ENCODE data around the gene NEUROD2.
A peak's percentile ranks its signal among the peaks of the same experiment; 100 is the strongest.

The NEUROD2 gene

DNA sequence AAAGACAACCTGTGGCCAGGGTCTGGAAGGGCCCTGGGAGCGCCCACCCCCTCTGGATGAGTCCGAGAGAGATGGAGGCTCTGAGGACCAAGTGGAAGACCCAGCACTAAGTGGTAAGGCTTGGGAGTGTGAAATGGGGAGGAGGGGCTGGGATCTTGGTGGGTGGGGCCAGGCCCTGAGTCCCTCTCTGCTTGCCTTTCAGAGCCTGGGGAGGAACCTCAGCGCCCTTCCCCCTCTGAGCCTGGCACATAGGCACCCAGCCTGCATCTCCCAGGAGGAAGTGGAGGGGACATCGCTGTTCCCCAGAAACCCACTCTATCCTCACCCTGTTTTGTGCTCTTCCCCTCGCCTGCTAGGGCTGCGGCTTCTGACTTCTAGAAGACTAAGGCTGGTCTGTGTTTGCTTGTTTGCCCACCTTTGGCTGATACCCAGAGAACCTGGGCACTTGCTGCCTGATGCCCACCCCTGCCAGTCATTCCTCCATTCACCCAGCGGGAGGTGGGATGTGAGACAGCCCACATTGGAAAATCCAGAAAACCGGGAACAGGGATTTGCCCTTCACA lies 28.0 kb upstream of the NEUROD2 start:
- no peak for DNase-seq (ENCODE audit: low read depth, low spot score)

DNA sequence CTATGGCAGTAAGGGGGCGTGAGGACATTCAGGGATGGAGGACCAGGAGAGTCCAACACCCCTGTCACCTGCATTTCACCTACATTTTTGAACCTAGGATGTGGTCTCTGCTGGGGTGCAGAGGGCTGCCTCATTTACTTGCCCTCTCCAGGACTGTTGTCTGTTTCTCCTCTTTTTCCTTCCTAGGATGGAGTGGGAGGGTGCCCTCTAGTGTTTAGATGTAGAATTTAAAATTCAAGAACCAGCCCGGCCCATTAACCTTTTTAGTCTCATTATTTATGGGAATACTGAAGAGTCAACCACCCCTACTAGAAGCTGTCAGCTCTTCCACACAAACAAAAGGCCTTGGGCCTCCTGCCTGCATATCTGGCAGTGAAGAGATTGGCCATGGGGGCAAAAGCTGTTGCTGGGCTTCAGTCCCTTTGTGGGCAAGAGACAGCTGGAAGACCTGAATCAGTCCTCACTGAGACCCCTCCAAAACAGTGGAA lies 26.7 kb upstream of the NEUROD2 start:
- DNase-seq (ENCODE audit: low read depth, low spot score): no peak

DNA sequence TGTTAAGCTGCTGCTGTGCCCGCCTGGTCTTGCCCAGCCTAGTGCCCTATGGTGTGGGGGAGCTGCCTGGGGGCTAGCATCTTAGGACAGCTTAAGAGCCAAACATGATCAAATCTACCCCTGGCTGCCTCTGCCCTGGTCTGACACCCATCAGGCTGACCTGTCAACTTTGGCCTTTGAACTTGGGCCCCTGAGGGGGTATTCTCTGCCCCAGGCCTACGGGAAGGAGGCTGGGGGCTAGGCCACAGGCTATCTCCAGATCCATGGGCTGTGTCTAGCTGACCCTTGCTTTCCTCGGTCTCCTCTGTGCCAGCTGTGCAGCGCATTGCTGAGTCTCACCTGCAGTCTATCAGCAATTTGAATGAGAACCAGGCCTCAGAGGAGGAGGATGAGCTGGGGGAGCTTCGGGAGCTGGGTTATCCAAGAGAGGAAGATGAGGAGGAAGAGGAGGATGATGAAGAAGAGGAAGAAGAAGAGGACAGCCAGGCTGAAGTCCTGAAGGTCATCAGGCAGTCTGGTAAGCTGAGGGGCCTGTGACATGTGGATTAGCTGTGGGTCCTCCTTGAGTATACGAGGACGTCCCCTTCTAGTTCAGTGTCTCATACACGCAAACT lies 26.0 kb upstream of the NEUROD2 start:
- no peak for DNase-seq (ENCODE audit: low read depth, low spot score)

DNA sequence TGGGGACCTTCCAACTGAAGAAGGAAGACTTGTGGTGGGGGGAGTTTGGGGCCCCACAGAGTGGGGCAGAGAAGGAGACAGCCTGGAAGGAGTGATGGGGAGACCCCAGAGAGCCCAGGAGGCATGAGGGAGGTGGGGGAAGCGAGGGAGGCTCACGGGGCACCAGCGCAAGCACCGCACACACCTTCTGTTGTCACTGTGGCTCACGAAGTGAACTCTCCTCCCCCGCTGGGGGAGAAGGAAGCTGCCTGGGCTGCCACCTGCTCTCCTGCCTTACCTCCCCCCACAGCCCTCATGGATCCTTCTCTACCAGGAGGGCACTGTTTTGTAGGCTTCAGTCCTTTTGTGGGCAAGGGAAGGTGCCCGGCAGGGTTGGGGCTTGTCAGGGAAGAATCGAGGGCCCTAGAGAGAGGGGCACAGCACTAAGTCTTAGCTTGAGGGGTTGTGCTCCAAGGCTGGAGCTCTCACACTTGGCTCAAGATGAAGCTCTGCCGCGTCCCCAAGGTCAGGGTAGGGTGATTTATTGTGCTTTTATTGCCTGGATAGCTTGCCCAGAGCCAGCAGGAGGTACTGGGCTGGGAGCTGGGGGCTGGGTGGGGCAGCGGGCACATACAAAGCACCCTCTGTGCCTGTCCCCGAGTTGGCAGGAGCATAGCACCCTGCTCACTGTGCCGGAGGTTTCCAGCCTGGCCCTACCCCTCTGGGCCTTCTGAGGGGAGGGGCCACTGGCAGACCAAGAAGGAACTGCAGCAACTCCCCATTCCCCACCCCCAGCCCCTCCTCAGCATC lies 24.6 kb upstream of the NEUROD2 start:
- DNase-seq (ENCODE audit: low read depth, low spot score): no peak

DNA sequence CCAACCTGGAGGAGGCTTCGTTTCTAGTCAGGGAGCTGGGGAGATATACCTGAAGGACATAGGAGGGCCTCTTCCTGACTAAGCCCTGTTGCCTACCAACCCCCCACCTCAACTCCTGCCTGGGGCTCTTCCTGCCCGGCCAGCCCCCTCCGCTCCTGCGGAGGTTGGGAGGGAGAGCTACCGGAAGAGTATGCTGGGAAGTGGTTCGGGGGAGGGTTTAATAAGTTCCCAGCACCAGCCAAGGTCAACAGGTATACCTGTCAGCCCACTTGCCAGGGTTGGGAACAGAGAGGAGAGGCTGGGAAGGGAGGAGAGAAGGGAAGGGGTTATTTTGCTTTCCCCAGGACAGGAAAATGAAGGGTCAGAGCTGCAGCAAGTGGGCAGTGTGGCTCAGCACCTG lies 23.7 kb upstream of the NEUROD2 start:
- DNase-seq (ENCODE audit: low read depth, low spot score): no peak

DNA sequence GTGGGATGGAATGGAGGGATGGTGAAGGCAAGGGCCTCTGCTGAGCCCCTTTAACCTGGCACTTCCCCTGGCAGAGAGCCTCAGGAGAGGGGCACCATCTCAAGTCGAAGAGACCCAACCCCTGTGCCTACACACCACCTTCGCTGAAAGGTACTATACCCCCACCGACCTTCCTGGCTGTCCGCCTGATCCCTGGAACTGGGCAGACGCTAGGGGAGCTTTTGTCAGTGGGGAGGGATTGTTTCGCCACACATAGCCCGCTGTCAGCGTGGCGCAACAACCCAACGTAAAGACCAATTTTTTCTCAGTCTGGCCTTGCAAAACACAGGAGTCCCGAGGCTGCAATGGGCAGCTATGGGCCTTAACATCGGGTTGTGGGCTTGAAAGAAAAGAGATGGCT lies 22.2 kb upstream of the NEUROD2 start:
- no peak for DNase-seq (ENCODE audit: low read depth, low spot score)

DNA sequence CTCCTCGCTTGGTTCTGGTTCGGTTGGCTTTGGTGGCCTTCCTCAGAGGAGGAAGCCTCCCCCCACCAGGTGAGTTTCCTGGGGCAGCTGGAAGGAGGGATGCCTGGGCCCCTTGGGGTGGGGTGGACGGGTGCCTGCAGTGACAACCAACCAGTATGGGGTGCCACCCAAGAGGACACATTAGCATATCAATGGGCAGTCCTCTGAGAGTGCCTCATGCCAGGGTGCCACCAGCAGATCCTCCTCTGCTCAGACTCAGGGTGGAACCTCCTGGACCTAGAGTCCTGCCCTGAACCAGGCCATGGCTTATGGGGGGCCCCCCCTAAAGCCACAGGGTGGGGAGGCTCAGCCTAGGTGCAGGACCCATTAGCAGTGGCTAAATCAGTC lies 21.8 kb upstream of the NEUROD2 start:
- DNase-seq (ENCODE audit: low read depth, low spot score): no peak

DNA sequence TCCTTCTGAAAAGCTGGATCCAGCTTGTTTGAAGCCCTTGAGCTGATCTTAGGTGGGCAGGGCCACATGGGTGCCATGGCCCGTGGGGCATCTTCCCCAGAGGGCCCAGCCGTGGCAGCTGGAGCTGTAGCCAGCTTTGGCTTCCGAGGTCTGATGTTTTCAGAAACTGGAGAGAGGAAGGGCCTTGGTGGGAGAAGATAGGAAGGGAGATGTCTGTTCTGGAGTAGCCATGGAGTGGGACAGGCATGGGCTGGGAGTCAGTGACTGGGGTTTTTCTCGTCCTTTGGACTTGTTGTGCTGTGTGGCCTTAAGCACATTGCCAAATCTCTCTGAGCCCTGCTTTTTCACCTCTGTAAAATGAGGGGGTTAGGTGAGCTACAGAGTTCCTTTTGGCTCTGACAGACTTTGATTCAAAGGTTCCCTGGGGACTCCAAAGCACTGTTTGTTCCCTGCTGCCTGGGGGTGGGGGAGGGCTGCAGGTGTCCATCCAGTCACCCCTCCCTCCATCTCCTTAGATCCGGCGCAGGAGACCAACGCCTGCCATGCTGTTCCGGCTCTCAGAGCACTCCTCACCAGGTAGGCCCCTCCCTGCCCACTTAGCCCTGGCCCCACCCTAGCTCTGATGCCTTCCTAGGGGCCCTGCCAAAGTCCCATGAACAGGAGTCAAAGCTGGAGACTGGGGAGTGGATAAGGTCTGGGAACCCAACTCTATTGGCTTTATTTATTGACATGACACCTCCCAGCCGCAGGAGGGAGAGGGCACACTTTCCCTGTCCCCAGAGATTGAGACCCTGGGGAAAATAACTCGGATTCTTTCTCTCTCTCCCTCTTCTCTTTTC lies 21.2 kb upstream of the NEUROD2 start:
- no peak for DNase-seq (ENCODE audit: low read depth, low spot score)

DNA sequence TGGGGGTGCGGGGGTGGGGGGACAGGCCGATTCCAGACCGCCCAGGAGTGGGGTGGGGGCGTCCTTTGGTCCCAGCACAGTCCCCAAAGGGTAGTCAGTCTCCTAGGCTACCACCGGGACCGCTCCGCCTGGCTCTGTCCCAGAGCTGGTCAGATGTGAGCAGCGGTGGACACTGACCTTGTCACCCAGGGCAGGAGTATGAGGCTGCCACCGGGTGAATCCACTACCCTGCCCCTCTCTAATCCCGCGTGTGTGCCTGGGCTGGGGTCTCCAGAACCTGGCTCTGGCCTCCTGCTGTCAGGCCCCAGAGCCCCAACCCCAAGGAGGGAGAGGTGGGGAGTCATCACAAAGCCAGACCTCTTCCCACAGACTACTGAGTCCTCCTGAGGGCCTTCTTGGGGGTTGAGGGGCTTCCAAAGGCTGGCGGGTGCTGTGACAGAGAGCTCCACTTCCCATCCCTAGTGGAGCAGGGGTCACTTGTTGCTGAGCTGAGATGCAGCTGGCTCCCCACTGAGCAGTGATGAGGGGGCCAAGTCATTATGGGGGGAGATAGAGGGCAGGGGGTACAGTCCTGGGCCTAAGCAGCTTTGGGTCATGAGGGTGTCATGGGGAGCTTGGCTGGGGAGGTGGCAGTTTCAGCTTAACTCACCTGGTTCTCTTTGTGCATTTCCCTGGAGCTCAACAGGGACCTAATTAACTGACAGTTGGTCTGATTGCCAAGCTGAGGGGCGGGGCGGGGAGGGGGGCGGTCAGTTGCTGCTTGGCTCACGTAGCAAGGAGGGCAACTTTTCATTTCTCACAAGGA lies 20.2 kb upstream of the NEUROD2 start:
- no peak for DNase-seq (ENCODE audit: low read depth, low spot score)

DNA sequence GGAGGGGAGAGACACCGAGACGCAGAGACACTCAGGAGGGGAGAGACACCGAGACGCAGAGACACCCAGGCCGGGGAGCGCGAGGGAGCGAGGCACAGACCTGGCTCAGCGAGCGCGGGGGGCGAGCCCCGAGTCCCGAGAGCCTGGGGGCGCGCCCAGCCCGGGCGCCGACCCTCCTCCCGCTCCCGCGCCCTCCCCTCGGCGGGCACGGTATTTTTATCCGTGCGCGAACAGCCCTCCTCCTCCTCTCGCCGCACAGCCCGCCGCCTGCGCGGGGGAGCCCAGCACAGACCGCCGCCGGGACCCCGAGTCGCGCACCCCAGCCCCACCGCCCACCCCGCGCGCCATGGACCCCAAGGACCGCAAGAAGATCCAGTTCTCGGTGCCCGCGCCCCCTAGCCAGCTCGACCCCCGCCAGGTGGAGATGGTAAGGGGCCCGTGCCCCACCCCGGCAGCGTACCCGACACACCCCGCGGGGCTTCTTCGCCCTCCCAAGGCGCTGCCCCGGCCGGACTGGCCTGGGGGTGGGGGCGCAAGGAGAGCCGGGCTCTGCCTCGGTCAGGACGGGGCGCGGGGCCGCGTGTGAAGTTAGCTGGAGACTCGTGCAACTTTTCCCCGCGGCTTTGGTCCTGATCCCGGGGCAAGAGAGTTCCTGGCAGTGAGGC lies 19.5 kb upstream of the NEUROD2 start:
- DNase-seq (ENCODE audit: low read depth, low spot score): no peak

DNA sequence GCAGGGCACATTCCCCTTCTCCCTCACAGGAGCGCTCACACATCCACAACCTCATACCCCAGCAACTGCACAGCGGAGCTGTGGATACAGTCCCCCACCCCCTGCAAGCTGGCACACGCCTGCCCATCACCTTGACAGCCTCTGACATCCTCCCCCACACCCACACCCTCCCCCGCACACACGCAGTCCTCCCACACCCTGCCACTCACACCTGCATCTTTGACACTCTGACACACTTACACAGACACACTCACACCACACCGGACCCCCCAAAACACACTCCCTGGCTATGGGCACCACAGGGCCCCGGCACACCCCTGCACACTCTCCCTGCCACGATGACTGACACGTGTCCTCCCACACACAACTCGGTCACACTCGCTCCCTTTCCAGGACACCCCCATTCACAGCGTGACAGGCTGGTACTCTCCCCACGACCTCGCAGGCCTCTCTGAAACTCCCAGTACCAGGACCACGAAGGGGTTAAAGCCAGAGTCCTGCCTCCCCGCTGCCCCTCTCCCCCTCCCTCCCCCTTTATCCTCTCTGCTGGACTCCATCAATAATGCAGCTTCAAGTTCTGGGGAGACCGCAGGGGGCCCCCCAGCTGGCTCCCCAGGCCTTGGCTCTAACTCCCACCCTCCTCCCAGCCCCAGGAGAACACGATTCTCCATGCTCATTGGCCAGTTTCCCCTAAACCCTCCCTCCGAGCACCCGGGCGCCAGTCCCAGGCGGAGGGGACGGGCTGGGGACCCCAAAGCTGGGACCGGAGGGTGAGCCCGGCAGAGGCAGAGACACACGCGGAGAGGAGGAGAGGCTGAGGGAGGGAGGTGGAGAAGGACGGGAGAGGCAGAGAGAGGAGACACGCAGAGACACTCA lies 18.7 kb upstream of the NEUROD2 start, which contains the start of gene PPP1R1B:
Gene PPP1R1B (plus strand): TSS at position 782 of the 876 bp plus-strand sequence. CDS start 441 bp downstream, outside the sequence.
- no peak for DNase-seq (ENCODE audit: low read depth, low spot score)

DNA sequence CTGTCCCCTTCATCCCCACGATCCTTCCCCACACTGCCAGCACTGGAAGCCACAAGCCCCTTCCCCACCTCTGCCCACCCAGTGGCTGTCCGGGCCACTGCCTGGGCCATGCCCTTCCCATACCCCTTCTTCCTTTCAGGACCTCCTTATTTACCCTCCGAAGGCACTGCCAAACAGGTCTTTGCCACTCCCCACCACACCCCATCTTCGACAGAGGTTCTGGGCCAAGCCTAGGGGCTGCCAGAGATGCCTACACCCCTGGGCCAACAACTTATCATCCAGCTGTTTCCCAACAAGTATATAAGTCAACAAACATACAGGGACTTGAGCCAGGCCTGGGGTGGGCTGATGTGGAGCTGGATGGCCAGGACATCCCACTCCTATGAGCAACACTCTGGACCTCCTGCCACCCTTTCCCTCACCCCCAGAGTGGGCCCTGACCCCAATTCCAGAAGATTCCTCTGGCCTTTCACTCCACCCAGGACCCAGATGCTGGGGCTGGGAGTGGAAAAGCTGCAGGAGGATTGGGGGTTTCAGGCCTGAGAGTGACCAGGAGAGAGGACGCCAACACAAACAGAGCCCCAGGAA lies 17.6 kb upstream of the NEUROD2 start:
- DNase-seq (ENCODE audit: low read depth, low spot score): no peak

DNA sequence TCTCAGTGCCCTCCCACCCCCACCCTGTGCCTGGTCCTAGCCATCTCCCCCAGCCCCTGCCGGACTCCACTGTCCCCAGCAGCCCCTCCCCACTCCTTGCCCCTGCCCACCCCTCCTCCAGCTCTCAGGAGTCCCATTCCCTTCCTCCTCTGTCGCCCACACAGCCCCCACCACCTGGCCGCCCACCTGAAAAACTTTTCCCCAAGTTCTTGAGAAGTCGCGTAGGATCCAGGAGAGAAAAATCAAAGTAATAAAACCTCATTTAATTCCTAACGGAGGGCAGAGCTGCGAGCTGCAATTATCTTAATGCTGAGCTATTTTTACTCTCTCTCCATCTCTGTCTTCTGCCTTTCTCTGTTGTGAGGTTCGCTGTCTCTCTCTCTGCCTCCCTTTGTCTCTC lies 16.6 kb upstream of the NEUROD2 start:
- DNase-seq (ENCODE audit: low read depth, low spot score): no peak

DNA sequence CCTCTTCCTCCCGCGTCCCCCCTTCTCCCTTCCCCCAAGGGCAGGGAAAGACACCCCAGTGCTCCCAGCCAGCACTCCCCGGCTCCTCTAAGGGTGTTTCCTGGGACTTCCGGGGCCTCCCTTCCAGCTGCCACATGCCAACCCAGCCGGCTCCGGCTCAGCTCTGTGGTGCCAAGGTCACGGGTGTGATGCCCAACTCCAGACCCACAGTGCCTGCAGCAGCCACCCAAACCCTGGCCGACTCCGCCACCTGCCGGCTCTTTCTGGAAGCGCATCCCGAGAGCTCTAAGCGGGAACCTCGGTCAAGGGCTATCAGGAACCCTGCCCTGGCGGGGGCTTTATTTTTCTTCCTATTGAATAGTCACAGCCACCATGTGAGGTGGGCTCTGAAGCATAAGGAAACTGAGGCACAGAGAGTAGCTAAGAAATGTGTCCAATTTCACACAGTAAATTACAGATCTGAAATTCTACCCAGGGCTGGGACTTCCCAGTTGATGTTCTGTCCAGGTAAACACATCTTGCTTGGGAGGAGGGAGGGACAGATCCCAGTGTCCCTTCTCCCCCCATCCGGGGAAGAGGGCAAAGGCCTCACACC lies 15.7 kb upstream of the NEUROD2 start:
- DNase-seq (ENCODE audit: low read depth, low spot score): no peak

DNA sequence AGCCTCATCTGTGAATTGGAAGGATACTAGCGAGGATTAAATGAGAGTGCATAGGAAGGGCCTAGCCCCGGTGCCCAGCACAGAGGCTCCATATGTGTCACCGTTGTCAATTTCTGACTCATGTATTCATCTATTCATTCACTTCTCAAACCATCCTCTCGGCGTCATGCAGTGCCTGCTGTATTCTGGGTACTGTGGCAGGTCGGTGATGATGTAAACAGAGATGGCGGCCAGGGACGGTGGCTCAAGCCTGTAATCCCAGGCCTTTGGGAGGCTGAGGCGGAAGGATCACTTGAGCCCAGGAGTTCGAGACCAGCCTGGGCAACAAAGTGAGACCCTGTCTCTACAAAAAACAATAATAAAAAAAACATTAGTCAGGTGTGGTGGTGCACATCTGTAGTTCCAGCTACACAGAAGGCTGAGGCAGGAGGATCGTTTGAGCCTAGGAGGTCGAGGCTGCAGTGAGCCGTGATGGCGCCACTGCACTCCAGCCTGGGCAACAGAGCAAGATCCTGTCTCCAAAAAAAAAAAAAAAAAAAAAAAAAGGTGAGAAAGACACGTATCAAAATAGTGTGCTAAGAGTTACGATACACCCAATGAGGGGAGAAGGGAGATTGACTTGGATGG lies 14.8 kb upstream of the NEUROD2 start:
- no peak for DNase-seq (ENCODE audit: low read depth, low spot score)

DNA sequence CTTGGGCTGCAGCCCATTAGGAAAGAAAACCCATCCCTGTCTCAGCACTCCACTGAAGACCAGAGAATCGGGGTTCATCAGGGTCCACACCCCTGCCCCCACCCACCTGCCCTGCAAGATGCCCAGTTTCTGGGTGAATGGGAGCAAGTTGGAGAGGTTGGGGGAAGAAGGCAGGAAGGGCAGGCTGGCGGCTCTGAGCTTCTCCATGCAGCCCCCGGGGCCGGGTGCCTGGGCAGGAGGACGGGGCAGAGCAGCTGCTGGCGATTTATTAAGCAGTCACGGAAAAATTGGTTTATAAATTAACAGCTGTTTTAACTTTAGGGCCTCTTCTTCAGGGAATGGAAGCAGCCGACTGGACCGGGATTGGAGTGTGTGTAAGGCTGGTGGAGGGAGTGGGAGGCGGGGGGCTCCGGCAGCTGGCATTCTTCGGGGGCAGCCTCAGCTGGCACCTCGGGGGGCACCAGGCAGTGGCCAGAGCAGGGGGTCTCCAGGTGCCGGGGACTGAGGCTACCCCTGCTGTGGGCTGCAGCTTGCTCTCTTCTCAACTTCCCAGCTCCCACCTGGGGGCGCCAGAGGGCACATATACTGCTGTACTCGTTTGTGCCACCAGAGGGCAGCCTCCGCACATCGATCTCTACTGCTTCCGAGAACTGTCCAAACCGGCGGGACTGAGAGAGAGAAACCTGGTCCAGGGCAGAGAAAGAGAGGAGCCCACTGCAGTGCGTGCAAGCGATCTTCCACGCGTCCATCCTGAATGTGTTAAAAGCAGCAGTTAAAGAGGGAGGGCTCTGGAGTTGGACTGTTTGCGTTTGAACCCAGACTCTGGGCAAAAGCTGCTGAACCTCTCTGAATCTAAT lies 14.0 kb upstream of the NEUROD2 start:
- peak; percentile 54 for DNase-seq (ENCODE audit: low read depth, low spot score)

DNA sequence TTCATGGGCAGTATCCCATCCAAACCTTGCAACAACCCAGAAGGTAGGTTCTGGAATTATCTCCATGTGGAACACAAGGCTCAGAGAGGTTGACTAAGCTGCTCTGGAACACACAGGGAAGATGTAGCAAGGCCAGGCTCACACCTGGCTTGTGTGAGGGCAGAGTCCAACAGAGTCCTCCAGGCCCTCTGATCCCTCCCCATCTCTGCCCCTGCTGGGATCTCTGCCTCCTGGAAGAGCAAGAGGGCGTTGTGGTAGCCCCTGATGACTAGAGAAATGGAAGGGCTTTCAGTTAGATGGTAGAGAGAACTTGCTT lies 12.0 kb upstream of the NEUROD2 start:
- DNase-seq (ENCODE audit: low read depth, low spot score): no peak

Data from smooth muscle cell of the brain vasculature (primary cell).